Tibial nerve (tissue), 4 donors: ENCODE data around the gene C7orf33.

Experiments used
- CTCF ChIP-seq, 5 experiments: fragments of 200-600 bp in 3 of 5; fragments of 450-650 bp in 2 of 5; sonication (generic) in 3 of 5; IDR thresholded peaks; one replicate each; pipeline ENCODE4 v1.5.1; 2016 to 2019; ENCODE audit warnings: antibody characterized with exemption in 5 of 5, mild to moderate bottlenecking in 3 of 5, moderate library complexity in 2 of 5
- EP300 ChIP-seq, 2 donors: sonication (generic); formaldehyde crosslinking; IDR thresholded peaks; one replicate each; pipeline ENCODE4 v1.6.1; 2017; ENCODE audit warnings: antibody characterized with exemption in 2 of 2, mild to moderate bottlenecking in 1 of 2
- POLR2A ChIP-seq, 2 donors: fragments of 450-650 bp; IDR thresholded peaks; one replicate each; pipeline ENCODE4 v1.6.1; 2017; ENCODE audit warnings: antibody characterized with exemption in 2 of 2, mild to moderate bottlenecking in 2 of 2, moderate library complexity in 2 of 2

DNA sequence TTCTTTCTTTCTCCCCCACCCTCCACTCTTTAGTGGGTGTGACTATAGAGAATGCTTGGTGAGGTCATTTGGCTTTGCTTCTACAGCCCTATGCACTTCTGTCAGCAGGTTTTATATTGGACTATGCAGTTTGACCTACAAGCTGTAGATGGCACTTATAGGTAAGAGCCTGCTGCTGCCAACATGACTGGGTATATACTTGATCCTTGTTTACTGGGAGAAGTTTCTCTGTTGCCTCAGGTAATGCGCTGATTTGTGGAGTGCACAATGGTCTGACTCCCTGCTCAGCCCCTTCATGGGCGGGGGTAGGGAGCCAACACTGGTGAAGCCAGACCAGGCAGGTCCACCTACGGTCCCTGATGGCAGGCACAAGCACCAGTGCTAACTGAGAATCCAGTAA is 33.7 kb upstream of the C7orf33 start:
- TF ChIP-seq CTCF (IDR thresholded peaks at IDR 0.05): no peak
- TF ChIP-seq EP300 (IDR thresholded peaks at IDR 0.05): no peak
- TF ChIP-seq POLR2A (IDR thresholded peaks at IDR 0.05): no peak
